ENCODE measurements around the gene CDA.
A peak's percentile ranks its signal among the peaks of the same experiment; 100 is the strongest.

Gene CDA

DNA sequence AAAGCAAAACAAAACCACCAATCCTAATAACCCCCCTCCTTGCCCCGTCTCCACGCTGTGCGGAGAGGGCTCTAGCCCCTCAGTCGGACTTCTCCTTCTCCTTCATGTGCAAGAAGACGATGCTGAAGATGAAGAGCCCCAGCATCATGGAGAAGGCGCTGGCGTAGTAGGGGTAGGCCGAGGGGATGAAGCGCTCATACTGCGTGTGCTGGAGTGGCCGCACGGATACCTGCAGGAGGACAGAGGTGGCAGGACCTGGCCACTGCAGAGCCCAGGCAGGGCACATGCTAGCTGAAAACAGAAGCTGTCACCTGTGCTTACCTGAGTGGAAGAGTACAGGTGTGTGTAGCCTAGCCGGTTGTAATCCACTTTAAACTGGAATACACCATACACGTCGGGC lies 63.4 kb downstream of the CDA start:
- TF ChIP-seq CTCF (IDR thresholded peaks at IDR 0.05; ENCODE audit: low read depth, low read length): no peak
- no peak overlapping the region for H3K4me3 ChIP-seq (ENCODE audit: low read depth, low read length)
- no peak for DNase-seq
- no peaks in the 10 kb centered on the region for H3K9me3 ChIP-seq
- peaks cover 8% of the 10 kb centered on the region; the same call in 1 of the 2 replicates for H3K36me3 ChIP-seq
- H3K4me1 ChIP-seq: no peaks in the 10 kb centered on the region
- no peaks in the 10 kb centered on the region for H3K27me3 ChIP-seq

DNA sequence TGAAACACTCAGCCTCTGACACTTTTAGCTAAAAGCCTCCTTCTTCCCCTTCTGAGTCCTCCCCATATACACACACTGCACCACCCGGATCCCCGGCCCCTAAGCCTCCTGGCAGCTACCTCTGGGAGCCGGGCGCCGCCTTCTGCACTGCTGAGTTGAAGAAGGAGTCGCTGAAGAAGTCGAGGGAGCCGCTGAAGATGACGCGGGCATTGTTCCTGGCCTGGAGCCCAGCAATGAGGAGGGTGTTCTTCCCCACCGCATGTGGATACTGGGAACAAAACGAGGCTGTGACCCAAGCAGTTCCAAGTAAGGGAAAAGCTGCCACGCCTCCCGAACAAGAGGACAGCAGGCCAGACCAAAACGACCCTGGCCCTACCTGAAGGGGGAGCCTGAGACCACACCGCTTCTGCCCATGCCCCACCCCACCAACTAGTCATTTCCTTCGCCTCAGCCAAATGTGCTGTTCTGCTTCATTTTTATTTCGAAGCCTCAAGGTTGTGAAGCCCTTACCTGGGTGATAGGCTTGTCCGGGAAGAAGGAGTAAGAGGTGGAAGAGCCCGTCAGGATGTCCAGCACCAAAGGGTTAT lies 65.3 kb downstream of the CDA start:
- no peak overlapping the region for H3K4me3 ChIP-seq (ENCODE audit: low read depth, low read length)
- H3K36me3 ChIP-seq: peaks cover 8% of the 10 kb centered on the region; the same call in 1 of the 2 replicates
- H3K4me1 ChIP-seq: no peaks in the 10 kb centered on the region
- no peaks in the 10 kb centered on the region for H3K27me3 ChIP-seq
- no peak for TF ChIP-seq CTCF (IDR thresholded peaks at IDR 0.05; ENCODE audit: low read depth, low read length)
- no peaks in the 10 kb centered on the region for H3K9me3 ChIP-seq
- no peak for DNase-seq

GRCh38 chr1:20657024-20657423 lies 68.1 kb downstream of the CDA start:
- no peaks in the 10 kb centered on the region for H3K27me3 ChIP-seq
- no peak overlapping the region for H3K4me3 ChIP-seq (ENCODE audit: low read depth, low read length)
- no peak for TF ChIP-seq CTCF (IDR thresholded peaks at IDR 0.05; ENCODE audit: low read depth, low read length)
- DNase-seq: no peak
- H3K9me3 ChIP-seq: no peaks in the 10 kb centered on the region
- H3K36me3 ChIP-seq: peaks cover 8% of the 10 kb centered on the region; the same call in 1 of the 2 replicates
- no peaks in the 10 kb centered on the region for H3K4me1 ChIP-seq

- H3K9me3 ChIP-seq: no peaks in the 10 kb centered on the region
- TF ChIP-seq CTCF (IDR thresholded peaks at IDR 0.05; ENCODE audit: low read depth, low read length): no peak
- H3K27me3 ChIP-seq: no peaks in the 10 kb centered on the region
- H3K36me3 ChIP-seq: peaks cover 3% of the 10 kb centered on the region; the same call in 1 of the 2 replicates
- no peak for DNase-seq
- no peak overlapping the region for H3K4me3 ChIP-seq (ENCODE audit: low read depth, low read length)
- no peaks in the 10 kb centered on the region for H3K4me1 ChIP-seq
These were observed 69.4 kb downstream of the CDA start for GRCh38 chr1:20658166-20658915.

DNA sequence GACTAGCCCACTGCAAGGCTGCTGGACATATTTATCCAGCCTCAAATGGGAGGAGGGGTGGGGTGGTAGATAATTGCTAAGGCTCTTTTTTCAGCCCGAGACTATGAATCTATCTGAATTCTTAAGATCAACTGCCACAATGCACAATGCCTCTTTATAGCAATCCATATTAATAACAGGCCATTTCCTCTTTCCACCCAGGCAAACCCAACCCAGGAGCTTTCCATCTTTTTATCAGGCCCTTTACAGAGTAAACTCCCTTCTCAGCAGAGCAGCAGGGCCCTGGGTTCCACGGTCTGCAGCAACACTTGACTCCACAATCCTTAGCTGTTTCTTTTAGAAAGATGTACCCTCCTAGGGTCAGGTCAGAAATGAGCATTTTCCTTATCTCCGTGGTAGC lies 71.5 kb downstream of the CDA start:
- no peaks in the 10 kb centered on the region for H3K9me3 ChIP-seq
- no peak for TF ChIP-seq CTCF (IDR thresholded peaks at IDR 0.05; ENCODE audit: low read depth, low read length)
- no peaks in the 10 kb centered on the region for H3K4me1 ChIP-seq
- peak overlapping the region; percentile 84 for H3K4me3 ChIP-seq (ENCODE audit: low read depth, low read length)
- peaks cover 2% of the 10 kb centered on the region; the same call in 1 of the 2 replicates for H3K36me3 ChIP-seq
- no peak for DNase-seq
- H3K27me3 ChIP-seq: no peaks in the 10 kb centered on the region

- Histone ChIP-seq H3K9me3 (no peaks in the 10 kb centered on the region), H3K4me3 (ENCODE audit: low read depth, low read length) (peak overlapping the region; percentile 84), H3K4me1 (no peaks in the 10 kb centered on the region), H3K27me3 (no peaks in the 10 kb centered on the region), H3K36me3 (peaks cover 2% of the 10 kb centered on the region; the same call in 1 of the 2 replicates)
- no peak for TF ChIP-seq CTCF (IDR thresholded peaks at IDR 0.05; ENCODE audit: low read depth, low read length)
- no peak for DNase-seq
These were observed 71.9 kb downstream of the CDA start for GRCh38 chr1:20660847-20661206.

All from BE2C (cell line).